ENCODE data around the gene SNED1. TPM values are rescaled to one million over a fixed set of nuclear protein-coding genes. Genes with fewer than 3 reads are reported as not detected.

Gene SNED1
- total RNA-seq, result 1 to 10 TPM in 1 of 2 experiments, under 1 TPM in 1; 0.91 to 1.0 TPM

- Mint-ChIP-seq H3K4me1 (peaks cover 17% of the 10 kb centered on the region), H3K27ac (no peak within 1 kb of the TSS), H3K4me3 (peak within 1 kb of the TSS; percentile 55), H3K9me3 (no peaks in the 10 kb centered on the region), H3K36me3 (peaks cover 3% of the 10 kb centered on the region), H3K27me3 (peaks cover 8% of the 10 kb centered on the region)
- DNase-seq, result peak; percentile 75
These were observed at the start of gene SNED1 for GRCh38 chr2:240997856-240998705. SNED1 (plus strand) TSS chr2:240998618; CDS start chr2:240998838, 220 bp downstream.

- no peak for DNase-seq
- Mint-ChIP-seq H3K9me3 (no peaks in the 10 kb centered on the region), H3K36me3 (no peaks in the 10 kb centered on the region), H3K27me3 (no peaks in the 10 kb centered on the region), H3K4me1 (no peaks in the 10 kb centered on the region), H3K27ac (no peak overlapping the region), H3K4me3 (no peak overlapping the region)
These were observed 49.3 kb upstream of the SNED1 start for GRCh38 chr2:240948905-240949790.

- no peak overlapping the region for H3K27ac Mint-ChIP-seq
- H3K9me3 Mint-ChIP-seq, result no peaks in the 10 kb centered on the region
- H3K27me3 Mint-ChIP-seq, result no peaks in the 10 kb centered on the region
- no peak overlapping the region for H3K4me3 Mint-ChIP-seq
- no peak for DNase-seq
- H3K4me1 Mint-ChIP-seq, result no peaks in the 10 kb centered on the region
- H3K36me3 Mint-ChIP-seq, result no peaks in the 10 kb centered on the region
These were observed 48.4 kb upstream of the SNED1 start for GRCh38 chr2:240949791-240950705.

GRCh38 chr2:240951045-240951594 lies 47.3 kb upstream of the SNED1 start:
- Mint-ChIP-seq H3K27me3 (no peaks in the 10 kb centered on the region), H3K9me3 (no peaks in the 10 kb centered on the region), H3K4me1 (no peaks in the 10 kb centered on the region), H3K36me3 (no peaks in the 10 kb centered on the region), H3K27ac (no peak overlapping the region), H3K4me3 (no peak overlapping the region)
- no peak for DNase-seq

GRCh38 chr2:240952496-240953246 lies 45.7 kb upstream of the SNED1 start:
- Mint-ChIP-seq H3K36me3 (no peaks in the 10 kb centered on the region), H3K27ac (no peak overlapping the region), H3K4me3 (no peak overlapping the region), H3K27me3 (no peaks in the 10 kb centered on the region), H3K9me3 (no peaks in the 10 kb centered on the region), H3K4me1 (no peaks in the 10 kb centered on the region)
- no peak for DNase-seq

- Mint-ChIP-seq H3K27me3 (no peaks in the 10 kb centered on the region), H3K4me1 (no peaks in the 10 kb centered on the region), H3K9me3 (no peaks in the 10 kb centered on the region), H3K27ac (no peak overlapping the region), H3K4me3 (no peak overlapping the region), H3K36me3 (no peaks in the 10 kb centered on the region)
- no peak for DNase-seq
These were observed 44.7 kb upstream of the SNED1 start for GRCh38 chr2:240953426-240954410.

- Mint-ChIP-seq H3K36me3 (no peaks in the 10 kb centered on the region), H3K27ac (no peak overlapping the region), H3K4me3 (no peak overlapping the region), H3K4me1 (no peaks in the 10 kb centered on the region), H3K27me3 (no peaks in the 10 kb centered on the region), H3K9me3 (no peaks in the 10 kb centered on the region)
- no peak for DNase-seq
These were observed 43.7 kb upstream of the SNED1 start for GRCh38 chr2:240954436-240955305.

- Mint-ChIP-seq H3K27ac (no peak overlapping the region), H3K27me3 (no peaks in the 10 kb centered on the region), H3K4me1 (no peaks in the 10 kb centered on the region), H3K4me3 (no peak overlapping the region), H3K36me3 (no peaks in the 10 kb centered on the region), H3K9me3 (no peaks in the 10 kb centered on the region)
- no peak for DNase-seq
These were observed 42.9 kb upstream of the SNED1 start for GRCh38 chr2:240955306-240956170.

GRCh38 chr2:240956171-240956934 lies 42.1 kb upstream of the SNED1 start:
- H3K4me1 Mint-ChIP-seq, result no peaks in the 10 kb centered on the region
- H3K36me3 Mint-ChIP-seq, result no peaks in the 10 kb centered on the region
- DNase-seq, result no peak
- H3K27ac Mint-ChIP-seq, result no peak overlapping the region
- no peaks in the 10 kb centered on the region for H3K27me3 Mint-ChIP-seq
- no peaks in the 10 kb centered on the region for H3K9me3 Mint-ChIP-seq
- no peak overlapping the region for H3K4me3 Mint-ChIP-seq

- Mint-ChIP-seq H3K36me3 (no peaks in the 10 kb centered on the region), H3K27ac (no peak overlapping the region), H3K9me3 (no peaks in the 10 kb centered on the region), H3K27me3 (no peaks in the 10 kb centered on the region), H3K4me3 (no peak overlapping the region), H3K4me1 (no peaks in the 10 kb centered on the region)
- DNase-seq, result no peak
These were observed 41.3 kb upstream of the SNED1 start for GRCh38 chr2:240956935-240957655.
